Measurements from ENCODE around the gene ZNHIT1.

DNA sequence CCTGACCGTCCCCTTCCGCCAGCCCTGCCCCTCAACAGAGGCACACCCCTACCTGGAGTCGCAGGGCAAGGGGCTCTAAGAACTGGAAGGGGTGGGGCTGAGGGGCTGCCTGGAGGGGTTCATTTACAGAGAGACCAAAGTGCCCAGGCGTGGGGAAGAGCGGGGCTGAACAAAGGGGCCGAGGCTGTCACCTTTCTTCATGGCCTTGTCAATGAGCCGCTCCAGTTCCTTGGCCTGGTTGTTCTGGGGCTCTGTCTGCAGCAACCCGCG, 21.9 kb downstream of the ZNHIT1 start:
- TF ChIP-seq, protein P1, sequence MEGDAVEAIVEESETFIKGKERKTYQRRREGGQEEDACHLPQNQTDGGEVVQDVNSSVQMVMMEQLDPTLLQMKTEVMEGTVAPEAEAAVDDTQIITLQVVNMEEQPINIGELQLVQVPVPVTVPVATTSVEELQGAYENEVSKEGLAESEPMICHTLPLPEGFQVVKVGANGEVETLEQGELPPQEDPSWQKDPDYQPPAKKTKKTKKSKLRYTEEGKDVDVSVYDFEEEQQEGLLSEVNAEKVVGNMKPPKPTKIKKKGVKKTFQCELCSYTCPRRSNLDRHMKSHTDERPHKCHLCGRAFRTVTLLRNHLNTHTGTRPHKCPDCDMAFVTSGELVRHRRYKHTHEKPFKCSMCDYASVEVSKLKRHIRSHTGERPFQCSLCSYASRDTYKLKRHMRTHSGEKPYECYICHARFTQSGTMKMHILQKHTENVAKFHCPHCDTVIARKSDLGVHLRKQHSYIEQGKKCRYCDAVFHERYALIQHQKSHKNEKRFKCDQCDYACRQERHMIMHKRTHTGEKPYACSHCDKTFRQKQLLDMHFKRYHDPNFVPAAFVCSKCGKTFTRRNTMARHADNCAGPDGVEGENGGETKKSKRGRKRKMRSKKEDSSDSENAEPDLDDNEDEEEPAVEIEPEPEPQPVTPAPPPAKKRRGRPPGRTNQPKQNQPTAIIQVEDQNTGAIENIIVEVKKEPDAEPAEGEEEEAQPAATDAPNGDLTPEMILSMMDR (IDR thresholded peaks at IDR 0.05; ENCODE audit: low read depth, low read length, missing input control): no peak
- TF ChIP-seq, protein P2, sequence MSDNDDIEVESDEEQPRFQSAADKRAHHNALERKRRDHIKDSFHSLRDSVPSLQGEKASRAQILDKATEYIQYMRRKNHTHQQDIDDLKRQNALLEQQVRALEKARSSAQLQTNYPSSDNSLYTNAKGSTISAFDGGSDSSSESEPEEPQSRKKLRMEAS (IDR thresholded peaks at IDR 0.05): no peak
- no peak for TF ChIP-seq RXRA (IDR thresholded peaks at IDR 0.05)
- TF ChIP-seq RAD21 (IDR thresholded peaks at IDR 0.05): no peak

Measured in liver (tissue), 3 donors.